ENCODE measurements around the gene SLC45A3.
"Not testable (repeated sequence)": the region's sequence is repeated elsewhere in the genome, so short reads cannot be mapped to it uniquely, and the experiment has no call there.

The SLC45A3 gene, protein sequence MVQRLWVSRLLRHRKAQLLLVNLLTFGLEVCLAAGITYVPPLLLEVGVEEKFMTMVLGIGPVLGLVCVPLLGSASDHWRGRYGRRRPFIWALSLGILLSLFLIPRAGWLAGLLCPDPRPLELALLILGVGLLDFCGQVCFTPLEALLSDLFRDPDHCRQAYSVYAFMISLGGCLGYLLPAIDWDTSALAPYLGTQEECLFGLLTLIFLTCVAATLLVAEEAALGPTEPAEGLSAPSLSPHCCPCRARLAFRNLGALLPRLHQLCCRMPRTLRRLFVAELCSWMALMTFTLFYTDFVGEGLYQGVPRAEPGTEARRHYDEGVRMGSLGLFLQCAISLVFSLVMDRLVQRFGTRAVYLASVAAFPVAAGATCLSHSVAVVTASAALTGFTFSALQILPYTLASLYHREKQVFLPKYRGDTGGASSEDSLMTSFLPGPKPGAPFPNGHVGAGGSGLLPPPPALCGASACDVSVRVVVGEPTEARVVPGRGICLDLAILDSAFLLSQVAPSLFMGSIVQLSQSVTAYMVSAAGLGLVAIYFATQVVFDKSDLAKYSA

DNA sequence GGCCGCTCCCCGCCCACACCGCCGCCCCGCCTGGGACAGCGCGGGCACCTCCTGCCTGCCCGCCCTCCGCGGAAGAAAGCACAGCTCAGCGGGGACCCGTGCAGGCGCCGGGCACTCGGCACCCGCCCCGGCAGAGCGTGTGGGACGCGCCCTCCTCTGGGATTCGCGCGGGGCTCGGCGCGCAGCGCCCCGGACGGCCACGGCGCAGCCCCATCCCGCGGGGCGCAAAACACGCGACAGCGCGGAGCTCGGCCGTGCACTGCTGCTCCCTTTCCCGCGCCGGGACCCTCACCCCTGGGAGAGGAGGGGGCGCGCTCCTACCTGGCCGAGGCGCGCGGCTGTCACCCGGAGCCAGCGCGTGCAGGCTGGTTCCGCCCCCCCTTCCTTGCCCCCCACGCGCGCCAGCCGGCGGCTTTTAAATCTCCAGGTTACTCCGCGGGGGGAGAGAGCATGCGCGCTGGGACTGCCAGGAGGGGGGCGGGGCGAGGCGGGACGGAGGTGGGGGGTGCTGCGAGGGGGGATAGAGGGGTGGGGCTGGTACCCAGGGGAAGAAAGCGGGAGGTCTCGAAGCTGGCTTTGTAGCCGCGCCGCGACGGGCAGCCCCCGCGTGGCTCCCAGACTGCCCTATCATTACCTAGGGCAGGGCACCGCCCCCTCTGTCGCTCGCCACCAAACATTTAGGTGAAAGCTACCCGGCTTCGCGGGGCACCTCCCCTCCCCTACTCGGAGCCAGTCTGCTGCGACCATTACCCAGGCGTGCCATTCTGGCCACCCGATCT is at the start of gene SLC45A3:
SLC45A3 (minus strand) TSS at position 437 of the 779 bp plus-strand sequence. CDS start 15,853 bp downstream, outside the sequence.
- peak; percentile 51 to 70 for DNase-seq

DNA sequence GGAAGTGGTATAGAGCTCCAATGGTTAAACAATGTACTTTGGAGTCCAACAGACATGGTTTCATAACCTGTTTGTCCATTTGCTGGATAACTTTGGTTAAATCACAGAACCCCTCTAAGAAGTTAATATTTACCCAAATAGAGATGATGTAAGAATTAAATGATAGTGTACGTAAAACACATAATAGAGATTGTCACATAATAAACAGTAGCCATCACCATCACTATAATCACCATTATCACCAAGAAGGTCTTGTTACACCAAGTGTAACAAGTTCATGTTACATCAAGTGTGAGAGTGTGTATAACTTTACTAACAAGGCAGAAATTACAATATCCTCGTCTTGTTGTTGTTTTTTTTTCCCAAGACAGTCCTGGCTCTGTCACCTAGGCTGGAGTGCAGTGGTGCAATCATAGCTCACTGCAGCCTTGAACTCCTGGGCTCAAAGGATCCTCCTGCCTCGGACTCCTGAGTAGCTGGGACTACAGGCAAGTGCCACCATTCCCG is 46.4 kb upstream of the SLC45A3 start:
- no peak for DNase-seq

DNA sequence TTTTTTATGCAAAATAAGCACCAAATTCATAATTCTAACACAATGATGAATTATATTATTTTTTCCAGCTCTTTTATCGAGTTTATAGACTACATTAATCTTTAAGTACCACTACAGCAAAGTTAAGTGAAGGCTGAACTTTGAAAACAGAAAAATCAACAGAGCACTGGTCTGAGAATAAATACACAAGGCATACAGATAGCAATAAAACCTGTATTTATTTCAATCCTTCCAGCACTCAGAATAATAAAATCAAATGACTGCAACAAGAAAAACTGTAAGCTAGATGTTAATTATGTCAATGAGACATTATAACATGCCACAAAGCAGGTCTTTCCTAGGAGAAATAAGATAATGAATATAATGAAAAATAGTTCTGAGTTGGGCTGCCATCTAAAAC is 45.2 kb upstream of the SLC45A3 start:
- no peak for DNase-seq

DNA sequence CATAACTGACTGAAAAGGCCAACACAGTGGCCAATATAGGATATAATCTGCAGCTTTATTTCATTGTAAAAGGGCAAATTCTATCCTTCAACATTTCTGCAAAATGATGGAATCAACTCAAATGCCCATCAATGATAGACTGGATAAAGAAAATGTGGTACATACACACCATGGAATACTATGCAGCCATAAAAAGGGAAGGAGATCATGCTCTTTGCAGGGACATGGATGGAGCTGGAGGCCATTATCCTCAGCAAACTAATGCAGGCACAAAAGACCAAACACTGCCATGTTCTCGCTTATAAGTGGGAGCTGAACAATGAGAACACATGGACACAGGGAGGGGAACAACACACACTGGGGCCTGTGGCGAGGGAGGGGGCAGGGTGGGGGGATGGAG is 40.4 kb upstream of the SLC45A3 start:
- DNase-seq, result not testable (repeated sequence)

DNA sequence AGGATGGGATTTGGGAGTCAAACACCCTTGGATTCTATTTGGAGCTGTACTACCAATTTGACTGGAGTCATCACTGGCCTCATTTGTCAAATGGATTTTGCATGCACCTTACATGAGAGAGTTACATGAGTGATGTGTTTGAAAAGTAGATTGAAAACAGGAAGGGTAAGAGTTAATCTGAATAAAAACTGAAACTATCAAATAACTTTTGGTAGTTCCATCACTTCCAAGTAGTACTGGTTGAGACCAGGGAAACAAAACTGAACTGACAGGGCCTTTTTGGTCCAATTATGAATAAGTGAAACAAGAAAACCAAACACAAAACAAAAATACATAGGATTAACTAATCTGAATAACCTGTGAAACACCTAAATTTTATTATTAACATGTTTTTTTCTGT is 39.5 kb upstream of the SLC45A3 start:
- DNase-seq, result no peak

DNA sequence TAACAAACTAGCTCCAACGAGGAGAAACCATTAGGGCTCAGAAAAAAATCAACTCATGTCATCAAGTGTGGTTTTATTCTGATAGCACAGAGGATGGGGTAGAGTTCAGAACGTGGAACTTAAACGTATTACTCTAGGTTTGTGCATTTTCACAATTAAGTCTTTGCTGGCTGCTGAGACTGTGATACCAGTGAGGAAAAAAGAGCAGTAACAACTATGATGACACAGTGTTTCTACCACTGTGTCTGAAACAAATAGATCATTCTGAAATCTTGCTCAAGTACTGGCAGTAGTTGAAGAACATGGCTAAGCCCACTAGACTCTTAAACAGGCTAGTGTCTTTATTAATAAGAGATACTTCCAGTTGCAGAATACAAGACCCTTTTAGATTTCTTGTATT is 38.7 kb upstream of the SLC45A3 start:
- DNase-seq, result no peak

DNA sequence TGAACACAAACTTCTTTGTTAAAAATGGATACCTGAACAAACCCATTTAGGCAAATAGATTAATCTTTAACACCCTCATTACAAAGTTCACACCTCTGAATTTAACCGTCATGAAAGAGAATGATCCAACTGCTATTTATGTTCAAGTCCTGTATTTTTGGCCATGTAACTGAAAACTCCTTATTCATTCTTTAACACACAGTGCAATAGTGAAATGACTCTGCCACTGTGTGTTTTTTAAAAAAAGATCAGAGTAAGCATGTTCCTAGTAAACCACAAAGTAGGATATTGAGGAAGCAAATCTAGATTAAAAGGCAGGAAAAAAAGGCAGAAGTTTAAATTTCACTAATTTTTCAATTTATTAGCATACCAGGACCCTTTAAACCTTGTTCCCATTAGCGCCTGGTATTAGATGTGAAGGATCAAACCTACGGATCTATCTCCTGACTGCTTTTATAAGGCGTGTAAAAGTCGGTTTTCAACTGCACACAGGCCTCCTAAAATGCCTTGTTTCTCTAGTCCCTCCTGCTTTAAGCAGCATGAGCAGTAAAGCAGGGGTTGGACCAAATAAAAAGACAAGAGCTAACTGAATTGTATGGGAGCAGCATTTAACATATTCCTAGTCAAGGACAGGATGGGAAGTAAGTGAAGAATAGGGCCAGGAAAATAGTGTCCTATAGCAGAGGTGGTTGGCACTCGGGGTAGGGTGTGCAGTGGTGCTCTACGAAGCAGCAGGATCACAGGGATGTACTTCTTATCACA is 36.2 kb upstream of the SLC45A3 start:
- no peak for DNase-seq

DNA sequence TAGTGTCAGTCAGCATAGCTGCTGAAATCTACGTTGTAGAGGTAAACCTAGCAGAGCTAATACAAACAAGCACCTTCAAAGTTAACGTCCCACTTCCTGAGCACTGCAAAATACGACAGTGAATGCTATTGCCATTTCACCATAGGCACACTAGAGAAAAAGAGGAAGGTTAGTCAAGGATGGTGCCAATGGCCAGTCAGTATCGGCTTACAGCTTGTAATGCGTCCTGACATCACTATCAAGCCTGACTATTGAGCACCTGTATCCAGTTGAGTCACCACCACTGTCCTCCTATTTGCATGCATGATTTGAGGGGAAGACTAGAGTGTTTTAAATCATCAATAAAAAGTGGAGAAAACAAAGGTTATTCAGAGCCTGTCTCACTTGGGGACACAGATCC is 35.3 kb upstream of the SLC45A3 start:
- DNase-seq, result peak; percentile 46 to 69

DNA sequence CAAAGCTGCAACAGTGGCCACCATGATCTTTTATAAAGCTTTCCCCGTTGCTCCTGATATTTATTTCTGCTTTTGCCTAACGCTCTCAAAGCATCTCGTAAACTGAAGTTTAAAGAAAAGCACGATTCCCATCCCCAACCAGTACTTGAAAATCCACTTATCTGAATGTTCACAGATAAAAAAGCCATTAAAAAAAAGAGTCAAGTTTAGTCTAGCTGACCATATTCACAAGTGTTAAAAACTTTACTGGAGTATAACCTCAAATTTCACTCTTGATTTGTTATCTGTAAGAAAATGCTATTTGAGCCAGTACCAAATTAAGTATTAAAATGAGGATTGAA is 34.6 kb upstream of the SLC45A3 start:
- no peak for DNase-seq

DNA sequence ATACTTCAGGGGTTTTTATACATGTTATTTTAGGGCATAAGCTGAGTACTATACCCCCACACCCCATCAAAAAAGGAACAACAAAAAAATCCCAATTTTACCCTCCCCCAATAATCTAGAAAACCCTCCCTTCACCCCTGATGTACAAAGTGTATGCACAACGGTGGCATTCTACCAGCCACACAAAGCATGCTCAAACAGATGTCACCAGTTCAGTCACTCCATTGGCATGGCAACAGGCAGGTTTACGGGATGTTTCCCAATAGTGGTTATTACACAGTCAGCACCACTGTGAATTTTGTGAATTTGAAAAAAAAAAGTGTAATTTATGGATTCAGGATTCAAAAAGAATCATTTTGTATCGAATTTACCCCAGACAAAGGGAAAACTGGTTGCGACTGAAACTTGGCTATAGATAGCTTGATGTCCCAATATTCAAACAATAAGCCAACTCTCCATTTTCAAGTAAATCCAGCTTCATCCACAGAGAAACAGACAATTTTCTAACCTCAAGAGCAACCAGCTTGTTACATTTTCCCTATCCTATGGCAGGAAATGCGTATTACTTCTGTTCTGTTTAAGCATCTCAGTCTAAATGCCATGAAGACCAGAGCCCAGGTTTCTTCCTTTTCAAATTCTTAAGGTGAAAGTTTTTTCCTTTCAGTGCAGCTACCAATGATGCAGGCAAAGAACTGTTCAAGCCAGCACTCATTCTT is 34.0 kb upstream of the SLC45A3 start:
- DNase-seq, result peak; percentile 26 to 37

DNA sequence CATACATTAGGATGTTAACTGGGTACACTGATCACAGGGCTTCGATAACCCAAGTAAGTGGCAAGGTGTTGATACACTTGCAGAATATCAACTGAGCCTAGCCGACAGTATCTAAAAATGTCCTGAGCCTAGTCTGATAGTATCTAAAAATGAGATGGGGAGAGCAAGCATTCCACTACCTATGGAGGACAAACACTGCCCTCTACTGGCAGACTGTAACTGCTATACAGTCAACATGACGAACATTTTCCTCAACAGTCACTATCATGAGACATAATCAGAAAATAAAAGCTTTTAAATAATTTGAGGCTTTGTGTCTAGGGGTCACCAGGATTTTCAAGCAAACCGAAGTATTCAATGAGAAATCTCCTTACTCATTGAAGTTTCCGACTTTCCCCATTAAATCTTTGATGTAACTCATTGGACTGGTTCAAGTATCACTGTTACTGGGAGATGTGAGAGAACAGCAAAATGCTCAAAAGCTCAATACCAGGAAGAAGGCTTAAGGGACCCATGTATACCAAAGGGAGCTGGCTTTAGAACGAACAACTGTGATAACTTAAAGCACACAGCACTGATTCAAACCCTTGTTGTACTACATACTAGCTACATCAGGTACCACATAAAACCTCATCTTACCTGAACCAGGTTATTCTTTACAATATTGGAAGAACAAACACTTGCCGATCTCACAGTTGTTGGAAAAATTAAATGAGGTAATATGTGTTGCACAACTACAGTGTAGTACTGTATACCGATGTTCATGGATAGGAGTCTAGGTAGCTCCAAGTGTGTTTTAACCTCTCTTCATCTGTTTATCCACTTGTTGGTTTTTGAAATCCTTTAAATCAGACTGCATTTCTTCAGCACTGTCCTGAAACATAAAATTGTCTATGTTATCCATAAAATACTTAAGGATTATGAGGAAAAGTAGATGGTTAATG is 31.1 kb upstream of the SLC45A3 start:
- DNase-seq, result peak; percentile 87 to 89

DNA sequence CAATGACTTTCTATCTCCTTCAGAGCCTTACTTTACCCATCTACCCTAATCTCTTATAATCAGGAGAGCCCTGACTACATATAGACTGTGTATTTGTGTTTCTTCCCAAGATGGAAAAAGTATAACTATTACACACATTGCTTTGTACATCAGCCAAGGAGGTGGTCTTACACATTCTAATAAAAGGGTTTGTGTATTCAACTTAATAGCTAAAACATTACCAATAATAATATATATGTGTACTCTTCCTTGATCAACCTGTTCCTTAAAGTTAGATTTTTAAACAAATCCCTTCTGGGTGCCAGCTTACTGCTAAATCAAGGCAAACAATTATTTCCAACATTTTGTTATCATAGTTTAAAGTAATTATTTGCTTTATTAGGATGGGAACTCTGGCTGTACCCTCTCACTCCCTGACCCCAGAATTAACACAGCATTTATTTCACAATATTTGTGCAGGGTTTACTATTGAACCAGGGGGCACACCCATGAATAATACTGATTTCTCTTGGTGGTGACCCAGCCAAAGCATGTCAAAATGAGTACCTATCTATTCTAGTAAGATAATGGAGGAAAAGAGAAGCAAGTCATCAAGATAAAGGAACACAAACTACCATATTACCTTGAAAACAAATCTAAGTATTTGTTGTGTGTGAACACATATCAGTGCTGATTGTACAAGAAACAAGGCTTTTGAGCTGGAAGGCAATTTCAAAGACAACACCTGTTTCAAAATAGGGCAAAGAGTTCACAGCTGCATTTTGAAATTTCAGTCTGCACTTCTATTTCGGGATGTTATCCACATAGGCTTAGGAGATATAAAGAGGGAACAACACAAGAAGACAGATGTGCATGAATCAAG is 30.1 kb upstream of the SLC45A3 start:
- DNase-seq, result no peak

DNA sequence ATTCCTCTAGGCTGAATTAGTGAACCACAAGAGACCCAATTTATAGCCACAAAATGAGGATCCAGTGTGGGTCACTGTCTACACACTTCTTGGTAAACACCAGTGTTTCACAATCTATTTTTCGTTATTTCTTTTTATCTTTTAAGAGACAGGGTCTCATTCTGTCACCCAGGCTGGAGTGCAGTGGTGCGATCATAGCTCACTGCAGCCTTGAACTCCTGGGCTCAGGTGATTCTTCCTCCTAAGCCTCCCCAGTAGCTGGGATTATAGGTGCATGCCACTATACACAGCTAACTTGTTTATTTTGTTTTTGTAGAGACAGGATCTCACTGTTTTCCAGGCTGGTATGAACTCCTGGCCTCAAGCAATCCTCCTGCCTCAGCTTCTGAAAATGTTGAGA is 29.3 kb upstream of the SLC45A3 start:
- DNase-seq, result no peak

DNA sequence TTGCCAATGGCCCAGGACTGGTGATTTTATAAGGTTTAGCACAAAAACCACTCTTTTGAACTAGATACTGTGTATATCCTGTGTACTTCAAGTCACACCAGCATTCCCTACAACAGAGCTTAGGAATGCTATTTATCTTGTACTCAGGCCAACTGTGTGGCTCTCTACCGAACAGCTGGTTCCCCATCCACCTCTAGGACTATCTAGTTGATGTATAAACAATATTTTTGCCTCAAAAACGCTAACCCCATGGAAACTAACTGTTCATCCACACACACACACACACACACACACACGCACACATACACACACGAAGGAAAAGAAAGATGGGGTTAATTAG is 28.7 kb upstream of the SLC45A3 start:
- no peak for DNase-seq

DNA sequence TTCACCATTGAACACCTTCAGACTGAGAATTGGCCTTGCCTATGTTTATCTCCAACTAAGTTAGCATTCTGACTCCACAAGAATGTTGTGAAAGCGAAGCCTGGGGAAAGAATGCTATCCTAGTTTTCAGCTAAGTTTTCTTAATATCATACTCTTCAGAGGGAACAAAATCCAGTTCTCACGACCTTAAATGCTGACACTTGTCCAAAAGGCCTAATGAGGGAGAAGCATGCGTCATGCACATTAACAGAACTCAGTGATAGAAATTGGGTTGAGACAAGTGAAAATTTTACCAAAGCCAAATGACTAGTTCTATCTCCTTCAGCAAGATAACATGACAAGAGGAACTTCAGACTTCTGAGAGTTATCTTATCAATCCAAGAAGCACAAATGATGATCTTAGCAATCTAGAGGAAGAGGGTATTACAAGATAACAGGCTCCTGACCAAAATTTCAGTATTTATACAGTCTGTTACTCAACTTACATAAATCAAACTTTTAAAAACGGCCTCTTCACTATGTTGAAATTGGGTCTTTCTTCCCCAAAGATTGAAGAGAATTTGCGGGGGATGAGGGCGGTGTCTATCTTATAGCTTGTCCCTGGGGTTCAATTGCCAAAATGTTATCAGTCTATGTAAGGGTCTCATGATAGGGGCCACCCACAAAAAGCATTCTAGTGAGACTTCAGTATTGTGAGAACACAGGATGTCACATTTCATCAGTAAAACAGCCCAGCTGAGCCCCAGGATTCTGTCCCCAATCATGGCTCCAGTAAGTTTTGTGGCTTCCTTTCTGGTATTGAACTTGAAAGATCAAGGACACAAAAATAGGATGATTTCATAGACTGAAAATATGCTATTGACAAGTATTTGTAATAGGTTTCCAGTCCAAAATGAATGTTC is 26.5 kb upstream of the SLC45A3 start:
- no peak for DNase-seq

DNA sequence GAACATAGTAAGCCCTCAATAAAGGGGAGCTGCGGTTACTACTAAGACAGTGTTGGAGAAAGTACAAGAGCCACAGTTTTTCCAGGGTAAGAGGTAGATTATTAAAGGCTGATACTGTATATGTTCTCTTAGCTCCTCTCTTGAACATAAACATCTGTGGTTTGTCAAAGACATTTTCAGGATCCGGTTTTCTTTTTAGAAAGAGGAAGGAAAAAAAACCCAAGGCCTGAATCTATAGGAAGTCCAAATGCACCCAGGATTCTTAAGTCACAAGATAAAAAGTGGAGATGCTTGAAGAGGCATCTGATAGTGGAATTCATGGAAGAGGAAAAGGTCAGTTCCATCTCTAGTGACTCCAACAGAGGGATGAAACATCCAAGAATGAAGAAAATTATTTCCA is 24.6 kb upstream of the SLC45A3 start:
- DNase-seq, result peak; percentile 66 to 75

DNA sequence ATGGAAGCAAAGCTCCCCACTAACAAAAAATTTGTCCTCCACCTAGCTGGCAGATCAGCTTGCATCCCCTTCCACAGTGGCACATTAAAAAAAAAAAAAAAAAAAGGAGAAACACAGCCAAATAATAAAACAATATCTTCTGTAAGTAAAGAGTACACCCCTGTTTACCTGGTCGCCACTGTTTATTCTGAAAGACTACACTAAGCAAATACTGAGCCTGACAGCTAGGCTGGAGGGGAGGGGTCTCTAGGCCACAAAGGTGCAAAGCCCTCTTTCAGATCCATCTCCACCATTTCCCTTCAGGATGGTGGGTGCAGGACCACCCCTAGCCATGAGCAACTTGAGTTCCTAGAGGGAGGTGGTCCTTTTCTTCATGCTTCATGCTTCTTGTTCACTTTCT is 22.8 kb upstream of the SLC45A3 start:
- no peak for DNase-seq

DNA sequence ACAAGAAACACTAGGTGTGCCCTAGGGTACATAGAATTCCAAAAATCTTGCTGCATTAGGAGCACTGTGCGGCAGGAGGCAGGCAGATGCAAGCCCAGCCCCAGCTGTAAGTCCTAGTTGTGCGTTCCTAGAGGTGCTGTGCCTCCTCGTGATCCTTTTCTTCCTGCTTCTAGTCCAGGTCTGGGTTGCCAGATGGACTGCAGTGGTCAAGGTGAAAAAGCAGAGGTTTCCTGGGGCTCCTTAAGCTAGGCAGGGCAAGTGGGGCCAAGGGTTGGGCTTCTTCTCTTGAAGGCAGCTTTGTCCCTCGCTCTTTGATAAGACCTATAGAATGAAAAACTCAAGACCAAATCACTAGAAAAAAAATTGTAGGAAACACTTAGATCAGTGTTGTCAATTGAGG is 21.6 kb upstream of the SLC45A3 start:
- no peak for DNase-seq

DNA sequence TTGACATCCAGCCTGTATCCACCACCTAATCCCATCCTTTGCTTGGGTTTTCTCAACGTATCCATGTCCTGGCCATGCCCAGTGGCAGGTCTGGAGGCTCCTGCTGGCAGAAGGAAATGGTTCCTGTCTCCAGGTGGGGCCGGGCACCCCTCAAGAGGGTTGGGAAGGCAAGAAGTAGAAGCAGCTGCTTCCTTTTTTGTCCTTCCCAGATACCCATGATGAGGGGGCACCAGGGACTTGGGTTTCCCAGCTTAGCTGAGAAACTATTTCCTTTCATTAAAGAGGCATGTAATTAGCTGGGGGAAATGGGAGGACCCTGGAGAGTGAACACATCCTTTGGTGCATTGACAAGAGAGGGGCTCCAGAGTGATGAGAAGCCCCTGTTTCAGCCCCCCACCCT is 21.1 kb upstream of the SLC45A3 start:
- DNase-seq, result no peak
